Measurements from ENCODE around the gene BMP6. TPM values are rescaled to one million over a fixed set of nuclear protein-coding genes. Genes with fewer than 3 reads are reported as not detected.
A peak's percentile ranks its signal among the peaks of the same experiment; 100 is the strongest.

The BMP6 gene
- polyA plus RNA-seq, 1 donor from 2014 or later, result 2.4 TPM

DNA sequence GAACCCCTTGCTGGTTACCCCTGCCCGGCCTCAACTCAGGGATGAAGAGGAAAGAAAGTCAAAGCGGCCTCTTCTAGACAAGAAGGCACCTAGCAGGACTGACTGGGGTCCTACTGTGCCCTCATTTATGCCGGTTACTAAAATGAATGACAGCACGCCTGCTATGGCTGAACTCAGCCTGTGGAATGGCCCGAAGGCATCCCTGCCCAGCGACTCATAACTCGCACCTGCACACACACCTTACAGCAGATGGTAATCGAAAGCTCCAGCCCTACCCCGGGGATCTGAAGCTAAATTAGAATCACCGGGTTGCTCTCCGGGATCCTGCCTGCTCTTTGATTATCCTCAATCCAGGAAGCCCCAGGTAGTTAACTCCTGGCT lies 185.4 kb downstream of the BMP6 start:
- Histone ChIP-seq H3K4me2 (ENCODE audit: low read length) (no peak overlapping the region), H3K27ac (ENCODE audit: low read length) (no peak overlapping the region), H3K9me3 (ENCODE audit: low read length) (no peaks in the 10 kb centered on the region), H3K4me3 (ENCODE audit: low read length) (peak overlapping the region; percentile 77), H3F3A (ENCODE audit: insufficient read depth, low read length, poor library complexity, severe bottlenecking) (no peaks in the 10 kb centered on the region), H3K36me3 (ENCODE audit: insufficient read depth, low read length) (no peaks in the 10 kb centered on the region), H3K9me2 (ENCODE audit: insufficient read depth, low read length) (no peaks in the 10 kb centered on the region), H2AFZ (ENCODE audit: low read depth, low read length) (peak overlapping the region; percentile 80), H3K9ac (ENCODE audit: low read length) (peak overlapping the region; percentile 73), H3K79me2 (replicated peaks; ENCODE audit: insufficient read depth, low read length) (peaks cover 5% of the 10 kb centered on the region), H3K27me3 (ENCODE audit: insufficient read depth, low read depth, low read length) (peaks cover 6% of the 10 kb centered on the region), H4K20me1 (ENCODE audit: insufficient read depth) (no peaks in the 10 kb centered on the region)
- TF ChIP-seq EP300 (conservative IDR thresholded peaks at IDR 0.05; ENCODE audit: poor library complexity, severe bottlenecking) (no peak), POLR2AphosphoS5 (IDR thresholded peaks at IDR 0.05) (no peak), SMC3 (conservative IDR thresholded peaks at IDR 0.05; ENCODE audit: poor library complexity) (no peak), TAF1 (IDR thresholded peaks at IDR 0.05; ENCODE audit: low read depth) (no peak), RAD21 (conservative IDR thresholded peaks at IDR 0.05) (no peak), REST (IDR thresholded peaks at IDR 0.05; ENCODE audit: borderline replicate concordance) (no peak), MXI1 (conservative IDR thresholded peaks at IDR 0.05; ENCODE audit: poor library complexity, severe bottlenecking) (no peak), EZH2 (IDR thresholded peaks at IDR 0.05; ENCODE audit: borderline replicate concordance, insufficient read depth, low read length, poor library complexity, severe bottlenecking) (no peak)
- TF ChIP-seq, protein P1, sequence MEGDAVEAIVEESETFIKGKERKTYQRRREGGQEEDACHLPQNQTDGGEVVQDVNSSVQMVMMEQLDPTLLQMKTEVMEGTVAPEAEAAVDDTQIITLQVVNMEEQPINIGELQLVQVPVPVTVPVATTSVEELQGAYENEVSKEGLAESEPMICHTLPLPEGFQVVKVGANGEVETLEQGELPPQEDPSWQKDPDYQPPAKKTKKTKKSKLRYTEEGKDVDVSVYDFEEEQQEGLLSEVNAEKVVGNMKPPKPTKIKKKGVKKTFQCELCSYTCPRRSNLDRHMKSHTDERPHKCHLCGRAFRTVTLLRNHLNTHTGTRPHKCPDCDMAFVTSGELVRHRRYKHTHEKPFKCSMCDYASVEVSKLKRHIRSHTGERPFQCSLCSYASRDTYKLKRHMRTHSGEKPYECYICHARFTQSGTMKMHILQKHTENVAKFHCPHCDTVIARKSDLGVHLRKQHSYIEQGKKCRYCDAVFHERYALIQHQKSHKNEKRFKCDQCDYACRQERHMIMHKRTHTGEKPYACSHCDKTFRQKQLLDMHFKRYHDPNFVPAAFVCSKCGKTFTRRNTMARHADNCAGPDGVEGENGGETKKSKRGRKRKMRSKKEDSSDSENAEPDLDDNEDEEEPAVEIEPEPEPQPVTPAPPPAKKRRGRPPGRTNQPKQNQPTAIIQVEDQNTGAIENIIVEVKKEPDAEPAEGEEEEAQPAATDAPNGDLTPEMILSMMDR (IDR thresholded peaks at IDR 0.05; ENCODE audit: poor library complexity, severe bottlenecking), result no peak

DNA sequence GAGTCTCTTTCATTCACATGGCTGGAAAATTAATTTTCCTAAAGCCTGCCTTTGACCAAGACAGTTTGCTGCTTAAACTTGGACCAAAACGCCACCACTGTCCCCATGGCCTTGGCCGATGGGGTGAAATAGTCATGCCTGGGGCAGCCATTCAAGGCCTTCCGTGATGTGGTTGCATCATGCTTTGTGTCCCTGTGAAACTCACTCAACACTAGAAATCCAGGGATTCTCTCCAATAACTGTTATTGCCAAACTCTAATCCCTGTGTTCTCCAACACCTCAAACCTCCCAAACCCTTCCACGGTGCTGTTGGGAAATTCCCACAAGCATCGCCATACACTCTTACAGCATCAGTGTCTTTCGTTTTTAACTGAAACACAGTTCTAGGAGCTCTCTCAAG lies 186.1 kb downstream of the BMP6 start:
- no peak overlapping the region for H3K27ac ChIP-seq (ENCODE audit: low read length)
- H3K27me3 ChIP-seq (ENCODE audit: insufficient read depth, low read depth, low read length), result peaks cover 6% of the 10 kb centered on the region
- no peaks in the 10 kb centered on the region for H4K20me1 ChIP-seq (ENCODE audit: insufficient read depth)
- no peaks in the 10 kb centered on the region for H3F3A ChIP-seq (ENCODE audit: insufficient read depth, low read length, poor library complexity, severe bottlenecking)
- no peaks in the 10 kb centered on the region for H3K36me3 ChIP-seq (ENCODE audit: insufficient read depth, low read length)
- no peaks in the 10 kb centered on the region for H3K9me2 ChIP-seq (ENCODE audit: insufficient read depth, low read length)
- peaks cover 5% of the 10 kb centered on the region for H3K79me2 ChIP-seq (replicated peaks; ENCODE audit: insufficient read depth, low read length)
- H2AFZ ChIP-seq (ENCODE audit: low read depth, low read length), result no peak overlapping the region
- H3K4me2 ChIP-seq (ENCODE audit: low read length), result no peak overlapping the region
- H3K9ac ChIP-seq (ENCODE audit: low read length), result no peak overlapping the region
- H3K9me3 ChIP-seq (ENCODE audit: low read length), result no peaks in the 10 kb centered on the region
- no peak overlapping the region for H3K4me3 ChIP-seq (ENCODE audit: low read length)
- no peak for TF ChIP-seq RAD21 (conservative IDR thresholded peaks at IDR 0.05)
- TF ChIP-seq REST (IDR thresholded peaks at IDR 0.05; ENCODE audit: borderline replicate concordance), result no peak
- no peak for TF ChIP-seq POLR2AphosphoS5 (IDR thresholded peaks at IDR 0.05)
- no peak for TF ChIP-seq SMC3 (conservative IDR thresholded peaks at IDR 0.05; ENCODE audit: poor library complexity)
- no peak for TF ChIP-seq MXI1 (conservative IDR thresholded peaks at IDR 0.05; ENCODE audit: poor library complexity, severe bottlenecking)
- TF ChIP-seq, protein P1 (IDR thresholded peaks at IDR 0.05; ENCODE audit: poor library complexity, severe bottlenecking), result no peak
- TF ChIP-seq EP300 (conservative IDR thresholded peaks at IDR 0.05; ENCODE audit: poor library complexity, severe bottlenecking), result no peak
- no peak for TF ChIP-seq EZH2 (IDR thresholded peaks at IDR 0.05; ENCODE audit: borderline replicate concordance, insufficient read depth, low read length, poor library complexity, severe bottlenecking)
- TF ChIP-seq TAF1 (IDR thresholded peaks at IDR 0.05; ENCODE audit: low read depth), result no peak

Measured in neural cell (in vitro differentiated cells).